Karpas-422 (cell line): ENCODE results near the gene XKR3. TPM values are rescaled to one million over a fixed set of nuclear protein-coding genes. Genes with fewer than 3 reads are reported as not detected.
A peak's percentile ranks its signal among the peaks of the same experiment; 100 is the strongest.

Experiments used
- DNase-seq: peaks from one replicate; pipeline ENCODE4 v3.0.0-alpha.2; 2015
- H2AFZ ChIP-seq: fragments of 200-600 bp; sonication (generic); 2 replicates; pipeline ENCODE4 v1.6.1; 2014; ENCODE audit warnings: antibody characterized with exemption, low read length, mixed read lengths
- H3K27ac ChIP-seq: fragments of 200-600 bp; sonication (generic); 2 replicates; pipeline ENCODE4 v1.5.1; 2014; ENCODE audit warnings: mild to moderate bottlenecking, low read length, moderate library complexity
- H3K27me3 ChIP-seq: fragments of 200-600 bp; sonication (generic); 2 replicates; pipeline ENCODE4 v1.6.1; 2014; ENCODE audit warnings: low read length, mixed read lengths
- H3K36me3 ChIP-seq: fragments of 200-600 bp; sonication (generic); 2 replicates; pipeline ENCODE4 v1.6.1; 2014; ENCODE audit warnings: low read length, mixed read lengths; ENCODE audit not compliant: insufficient read depth
- H3K4me1 ChIP-seq: fragments of 200-600 bp; sonication (generic); 2 replicates; pipeline ENCODE4 v1.6.1; 2014; ENCODE audit warnings: mild to moderate bottlenecking, low read length, mixed read lengths
- H3K4me2 ChIP-seq: fragments of 200-600 bp; sonication (generic); 2 replicates; pipeline ENCODE4 v1.6.1; 2014; ENCODE audit warnings: low read length, low read depth, mild to moderate bottlenecking; ENCODE audit not compliant: poor library complexity, severe bottlenecking
- H3K4me3 ChIP-seq: fragments of 200-600 bp; sonication (generic); 2 replicates; pipeline ENCODE4 v1.5.1; 2014; ENCODE audit warnings: mild to moderate bottlenecking, antibody characterized with exemption, low read length, mixed read lengths
- H3K79me2 ChIP-seq: fragments of 200-600 bp; sonication (generic); 2 replicates; pipeline ENCODE4 v1.6.1; 2014; ENCODE audit warnings: mild to moderate bottlenecking, low read length, mixed read lengths
- H3K9ac ChIP-seq: fragments of 200-600 bp; sonication (generic); 2 replicates; pipeline ENCODE4 v1.6.0; 2014; ENCODE audit warnings: low read length
- H3K9me2 ChIP-seq: fragments of 200-600 bp; sonication (generic), shearing (Covaris generic); replicated peaks from 2 replicates; pipeline ENCODE4 v1.6.0; 2014; ENCODE audit warnings: mild to moderate bottlenecking, low read length, moderate library complexity; ENCODE audit not compliant: insufficient read depth
- H3K9me3 ChIP-seq: fragments of 300-700, 200-600 bp; sonication (generic); 2 replicates; pipeline ENCODE4 v1.6.1; 2014; ENCODE audit warnings: low read length, mixed read lengths
- H4K20me1 ChIP-seq: fragments of 200-600 bp; sonication (generic); 2 replicates; pipeline ENCODE4 v1.6.1; 2014; ENCODE audit warnings: mild to moderate bottlenecking, antibody characterized with exemption, low read length, low read depth; ENCODE audit not compliant: insufficient read depth
- total RNA-seq: library from RNA; depleted of rRNA; stranded (reverse); fragments of >200 nt; shearing (Covaris generic); gene quantifications from 2 replicates; pipeline ENCODE4 v1.2.3, GENCODE V29; 2014; ENCODE audit warnings: low replicate concordance

Gene XKR3
- total RNA-seq, 1 experiment from 2014 or later: not detected

DNA sequence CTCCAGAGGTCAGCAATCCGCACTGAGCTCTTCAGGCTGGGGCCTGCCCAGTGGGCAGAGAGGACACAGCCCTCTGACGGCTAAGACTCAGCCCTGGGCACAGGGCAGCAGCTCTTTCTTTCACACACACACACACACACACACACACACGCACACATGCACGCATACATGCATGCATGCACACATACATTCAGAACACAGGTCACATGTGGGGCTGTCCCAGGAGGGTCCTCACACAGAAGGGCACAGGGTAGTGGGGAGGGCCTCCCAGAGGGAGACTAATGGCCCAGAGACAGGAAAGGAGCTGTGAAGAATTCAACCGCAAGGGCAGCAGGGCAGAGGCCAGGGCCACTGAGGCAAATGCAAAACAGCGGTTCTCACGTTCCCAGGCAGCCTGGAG is 20.3 kb upstream of the XKR3 start:
- Histone ChIP-seq H3K9me3 (no peaks in the 10 kb centered on the region), H3K9me2 (no peaks in the 10 kb centered on the region), H3K36me3 (no peaks in the 10 kb centered on the region), H3K4me3 (no peak overlapping the region), H4K20me1 (no peaks in the 10 kb centered on the region), H2AFZ (no peak overlapping the region), H3K79me2 (no peaks in the 10 kb centered on the region), H3K27me3 (no peaks in the 10 kb centered on the region), H3K4me1 (no peaks in the 10 kb centered on the region), H3K4me2 (no peak overlapping the region), H3K27ac (no peak overlapping the region), H3K9ac (no peak overlapping the region)
- no peak for DNase-seq

GRCh38 chr22:16844529-16844928 is 19.3 kb upstream of the XKR3 start:
- H3K9me3 ChIP-seq: no peaks in the 10 kb centered on the region
- H3K9me2 ChIP-seq: no peaks in the 10 kb centered on the region
- no peak overlapping the region for H3K9ac ChIP-seq
- no peaks in the 10 kb centered on the region for H3K79me2 ChIP-seq
- H3K27ac ChIP-seq: no peak overlapping the region
- H3K36me3 ChIP-seq: no peaks in the 10 kb centered on the region
- no peak overlapping the region for H3K4me2 ChIP-seq
- H2AFZ ChIP-seq: no peak overlapping the region
- DNase-seq: no peak
- no peaks in the 10 kb centered on the region for H3K4me1 ChIP-seq
- H4K20me1 ChIP-seq: no peaks in the 10 kb centered on the region
- no peaks in the 10 kb centered on the region for H3K27me3 ChIP-seq
- no peak overlapping the region for H3K4me3 ChIP-seq

DNA sequence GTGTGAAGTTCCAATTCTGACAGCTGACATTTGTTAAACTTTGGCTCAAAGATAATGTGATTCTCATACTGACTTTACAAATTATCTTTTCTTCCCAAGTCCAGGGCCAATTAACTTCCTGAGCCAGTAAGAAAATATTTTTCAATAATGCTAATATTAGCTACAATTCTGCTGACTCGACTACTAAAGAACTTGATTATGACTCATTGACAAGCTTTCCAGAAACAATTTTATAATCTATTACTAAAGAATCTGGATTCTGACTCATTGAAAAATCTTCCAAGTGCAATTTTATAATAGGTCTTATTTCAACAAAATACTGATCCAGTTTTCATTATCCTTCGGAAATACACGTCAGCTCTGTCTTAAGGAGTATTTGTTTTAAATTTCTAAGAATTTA is 12.9 kb upstream of the XKR3 start:
- H3K36me3 ChIP-seq: no peaks in the 10 kb centered on the region
- no peak overlapping the region for H3K4me2 ChIP-seq
- no peak overlapping the region for H3K9ac ChIP-seq
- no peak overlapping the region for H2AFZ ChIP-seq
- no peaks in the 10 kb centered on the region for H3K4me1 ChIP-seq
- DNase-seq: no peak
- H3K79me2 ChIP-seq: no peaks in the 10 kb centered on the region
- H4K20me1 ChIP-seq: no peaks in the 10 kb centered on the region
- H3K27ac ChIP-seq: no peak overlapping the region
- no peak overlapping the region for H3K4me3 ChIP-seq
- H3K9me3 ChIP-seq: no peaks in the 10 kb centered on the region
- no peaks in the 10 kb centered on the region for H3K9me2 ChIP-seq
- no peaks in the 10 kb centered on the region for H3K27me3 ChIP-seq

- Histone ChIP-seq H2AFZ (no peak overlapping the region), H3K36me3 (no peaks in the 10 kb centered on the region), H3K4me2 (no peak overlapping the region), H4K20me1 (no peaks in the 10 kb centered on the region), H3K9me2 (no peaks in the 10 kb centered on the region), H3K9ac (no peak overlapping the region), H3K9me3 (no peaks in the 10 kb centered on the region), H3K4me1 (no peaks in the 10 kb centered on the region), H3K27ac (no peak overlapping the region), H3K79me2 (no peaks in the 10 kb centered on the region), H3K4me3 (no peak overlapping the region), H3K27me3 (no peaks in the 10 kb centered on the region)
- DNase-seq: no peak
Observed at GRCh38 chr22:16834971-16835370, 9.8 kb upstream of the XKR3 start.

DNA sequence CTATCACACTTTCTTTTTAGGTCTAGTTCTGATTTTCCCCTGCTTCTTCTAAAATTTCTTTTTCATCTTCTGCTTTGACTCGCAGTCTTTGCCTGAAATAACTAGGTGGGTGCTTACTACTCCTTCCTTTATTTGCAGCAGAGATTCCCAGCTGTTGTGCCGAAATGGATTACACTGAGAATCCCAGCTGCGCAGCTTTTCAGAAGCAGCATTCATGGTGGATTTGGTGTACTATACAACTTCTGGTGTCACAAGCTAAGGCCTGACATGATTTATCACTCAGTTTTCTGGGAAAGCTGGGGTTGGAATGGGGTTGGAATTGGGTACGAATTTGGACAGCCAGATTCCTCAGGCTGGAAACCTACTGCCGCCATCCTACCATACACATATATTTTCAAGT is 6.0 kb upstream of the XKR3 start:
- Histone ChIP-seq H3K36me3 (no peaks in the 10 kb centered on the region), H3K9me3 (no peaks in the 10 kb centered on the region), H3K4me2 (no peak overlapping the region), H3K27me3 (no peaks in the 10 kb centered on the region), H4K20me1 (no peaks in the 10 kb centered on the region), H3K79me2 (no peaks in the 10 kb centered on the region), H2AFZ (no peak overlapping the region), H3K4me1 (no peaks in the 10 kb centered on the region), H3K27ac (no peak overlapping the region), H3K9ac (no peak overlapping the region), H3K4me3 (no peak overlapping the region), H3K9me2 (no peaks in the 10 kb centered on the region)
- no peak for DNase-seq

DNA sequence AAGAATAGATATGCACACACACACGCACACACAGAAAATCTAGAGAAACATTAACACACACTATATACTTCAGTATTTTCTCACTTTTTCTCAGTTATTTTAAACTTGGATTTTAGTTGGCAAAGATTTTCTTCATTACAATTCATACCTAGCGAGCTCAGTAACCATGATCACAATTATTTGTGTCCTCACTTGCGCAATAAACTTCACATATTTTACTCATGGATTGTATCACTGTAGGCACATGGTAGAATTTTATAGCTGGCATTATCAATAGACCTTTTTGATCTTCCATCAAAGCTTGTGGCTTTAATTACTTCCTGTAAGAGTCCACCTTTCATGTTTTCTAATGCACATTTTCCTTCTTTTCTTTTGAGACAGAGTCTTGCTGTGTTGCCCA is 4.8 kb upstream of the XKR3 start:
- H3K27ac ChIP-seq: no peak overlapping the region
- H3K79me2 ChIP-seq: no peaks in the 10 kb centered on the region
- no peaks in the 10 kb centered on the region for H3K9me2 ChIP-seq
- H3K27me3 ChIP-seq: no peaks in the 10 kb centered on the region
- H3K9ac ChIP-seq: no peak overlapping the region
- no peaks in the 10 kb centered on the region for H3K9me3 ChIP-seq
- H3K36me3 ChIP-seq: no peaks in the 10 kb centered on the region
- no peak overlapping the region for H3K4me3 ChIP-seq
- no peak overlapping the region for H3K4me2 ChIP-seq
- DNase-seq: no peak
- no peaks in the 10 kb centered on the region for H4K20me1 ChIP-seq
- peaks cover 10% of the 10 kb centered on the region for H3K4me1 ChIP-seq
- no peak overlapping the region for H2AFZ ChIP-seq

GRCh38 chr22:16828876-16829275 is 3.7 kb upstream of the XKR3 start:
- no peak overlapping the region for H3K27ac ChIP-seq
- H3K4me2 ChIP-seq: no peak overlapping the region
- H4K20me1 ChIP-seq: no peaks in the 10 kb centered on the region
- H3K4me3 ChIP-seq: no peak overlapping the region
- no peaks in the 10 kb centered on the region for H3K79me2 ChIP-seq
- H2AFZ ChIP-seq: no peak overlapping the region
- H3K9me2 ChIP-seq: no peaks in the 10 kb centered on the region
- no peaks in the 10 kb centered on the region for H3K36me3 ChIP-seq
- peaks cover 19% of the 10 kb centered on the region for H3K4me1 ChIP-seq
- no peaks in the 10 kb centered on the region for H3K27me3 ChIP-seq
- no peaks in the 10 kb centered on the region for H3K9me3 ChIP-seq
- DNase-seq: no peak
- no peak overlapping the region for H3K9ac ChIP-seq

- Histone ChIP-seq H4K20me1 (no peaks in the 10 kb centered on the region), H3K9me3 (no peaks in the 10 kb centered on the region), H3K36me3 (no peaks in the 10 kb centered on the region), H3K4me1 (peaks cover 19% of the 10 kb centered on the region), H3K4me2 (no peak overlapping the region), H3K9me2 (no peaks in the 10 kb centered on the region), H3K79me2 (no peaks in the 10 kb centered on the region), H3K4me3 (no peak overlapping the region), H3K27me3 (no peaks in the 10 kb centered on the region), H2AFZ (no peak overlapping the region), H3K27ac (no peak overlapping the region), H3K9ac (no peak overlapping the region)
- DNase-seq: no peak
Observed at GRCh38 chr22:16827506-16827905, 2.3 kb upstream of the XKR3 start.

- H3K4me3 ChIP-seq: peak overlapping the region; percentile 13; the same call in 1 of the 2 replicates
- no peak overlapping the region; the same call in 1 of the 2 replicates for H3K9ac ChIP-seq
- H3K27me3 ChIP-seq: no peaks in the 10 kb centered on the region; the same call in none of the 2 replicates
- H3K9me3 ChIP-seq: peaks cover 6% of the 10 kb centered on the region
- H4K20me1 ChIP-seq: no peaks in the 10 kb centered on the region
- peaks cover 24% of the 10 kb centered on the region for H3K4me1 ChIP-seq
- H2AFZ ChIP-seq: 0 out of 2 replicates have a peak overlapping the region, but pooled peaks have one; percentile 23
- peak; percentile 78 for DNase-seq
- H3K36me3 ChIP-seq: no peaks in the 10 kb centered on the region
- no peaks in the 10 kb centered on the region for H3K9me2 ChIP-seq
- peak overlapping the region; percentile 57 for H3K4me2 ChIP-seq
- peak overlapping the region; percentile 18; the same call in 1 of the 2 replicates for H3K27ac ChIP-seq
- H3K79me2 ChIP-seq: no peaks in the 10 kb centered on the region
Observed at GRCh38 chr22:16819249-16819648, 6.0 kb downstream of the XKR3 start.
